Upper lobe of left lung (tissue), 4 donors: ENCODE results near the gene SLC36A2.

Experiments used
- POLR2A ChIP-seq, 4 donors: fragments of 450-650 bp; IDR thresholded peaks; one replicate each; pipeline ENCODE4 v1.5.1; 2016 to 2017; ENCODE audit warnings: antibody characterized with exemption in 4 of 4, mild to moderate bottlenecking in 2 of 4
- POLR2AphosphoS5 ChIP-seq, 2 donors: sonication (generic); formaldehyde crosslinking; IDR thresholded peaks; one replicate each; pipeline ENCODE4 v1.5.1; 2017; ENCODE audit warnings: antibody characterized with exemption in 2 of 2
- TF ChIP-seq, protein P1 (sequence below), 6 experiments: fragments of 450-650 bp in 4 of 6; fragments of 200-600 bp in 2 of 6; sonication (generic) in 2 of 6; IDR thresholded peaks; one replicate each; pipeline ENCODE4 v1.5.1; 2016 to 2019; ENCODE audit warnings: antibody characterized with exemption in 6 of 6

GRCh38 chr5:151388960-151389359, 41.6 kb upstream of the SLC36A2 start:
- TF ChIP-seq, protein P1, sequence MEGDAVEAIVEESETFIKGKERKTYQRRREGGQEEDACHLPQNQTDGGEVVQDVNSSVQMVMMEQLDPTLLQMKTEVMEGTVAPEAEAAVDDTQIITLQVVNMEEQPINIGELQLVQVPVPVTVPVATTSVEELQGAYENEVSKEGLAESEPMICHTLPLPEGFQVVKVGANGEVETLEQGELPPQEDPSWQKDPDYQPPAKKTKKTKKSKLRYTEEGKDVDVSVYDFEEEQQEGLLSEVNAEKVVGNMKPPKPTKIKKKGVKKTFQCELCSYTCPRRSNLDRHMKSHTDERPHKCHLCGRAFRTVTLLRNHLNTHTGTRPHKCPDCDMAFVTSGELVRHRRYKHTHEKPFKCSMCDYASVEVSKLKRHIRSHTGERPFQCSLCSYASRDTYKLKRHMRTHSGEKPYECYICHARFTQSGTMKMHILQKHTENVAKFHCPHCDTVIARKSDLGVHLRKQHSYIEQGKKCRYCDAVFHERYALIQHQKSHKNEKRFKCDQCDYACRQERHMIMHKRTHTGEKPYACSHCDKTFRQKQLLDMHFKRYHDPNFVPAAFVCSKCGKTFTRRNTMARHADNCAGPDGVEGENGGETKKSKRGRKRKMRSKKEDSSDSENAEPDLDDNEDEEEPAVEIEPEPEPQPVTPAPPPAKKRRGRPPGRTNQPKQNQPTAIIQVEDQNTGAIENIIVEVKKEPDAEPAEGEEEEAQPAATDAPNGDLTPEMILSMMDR (IDR thresholded peaks at IDR 0.05) = no peak
- TF ChIP-seq POLR2AphosphoS5 (IDR thresholded peaks at IDR 0.05) (no peak), POLR2A (IDR thresholded peaks at IDR 0.05) (no peak)
